Smooth muscle cell (in vitro differentiated cells): ENCODE results near the gene ZNF770. TPM values are rescaled to one million over a fixed set of nuclear protein-coding genes. Genes with fewer than 3 reads are reported as not detected.
A peak's percentile ranks its signal among the peaks of the same experiment; 100 is the strongest.

ENCODE experiments used
- DNase-seq: peaks from one replicate; lab custom pipeline; 2025; ENCODE audit not compliant: unreplicated experiment; lab: John Stamatoyannopoulos, UW
- H2AFZ ChIP-seq: fragments of 200-600 bp; sonication (generic); 2 replicates; pipeline ENCODE4 v1.6.0; 2016; ENCODE audit warnings: antibody characterized with exemption, low read depth, mild to moderate bottlenecking
- H3F3A ChIP-seq: fragments of 200-600 bp; sonication (generic); 2 replicates; pipeline ENCODE4 v1.6.0; 2017; ENCODE audit warnings: antibody characterized with exemption, low read depth
- H3K27ac ChIP-seq: fragments of 200-600 bp; sonication (generic); 2 replicates; pipeline ENCODE4 v1.5.1; 2016; ENCODE audit warnings: low read depth, mild to moderate bottlenecking
- H3K27me3 ChIP-seq: fragments of 200-600 bp; sonication (generic); 2 replicates; pipeline ENCODE4 v1.6.1; 2016; ENCODE audit warnings: low read depth, mild to moderate bottlenecking
- H3K36me3 ChIP-seq: fragments of 200-600 bp; sonication (generic); 2 replicates; pipeline ENCODE4 v1.5.1; 2016; ENCODE audit warnings: low read depth
- H3K4me1 ChIP-seq: fragments of 200-600 bp; sonication (generic); 2 replicates; pipeline ENCODE4 v1.5.1; 2016; ENCODE audit warnings: low read depth
- H3K4me2 ChIP-seq: fragments of 200-600 bp; sonication (generic); 2 replicates; pipeline ENCODE4 v1.6.0; 2016; ENCODE audit warnings: mild to moderate bottlenecking
- H3K4me3 ChIP-seq: fragments of 200-600 bp; sonication (generic); 2 replicates; pipeline ENCODE4 v1.5.1; 2016; ENCODE audit warnings: mild to moderate bottlenecking
- H3K79me2 ChIP-seq: fragments of 200-600 bp; sonication (generic); 2 replicates; pipeline ENCODE4 v1.6.0; 2016; ENCODE audit warnings: low read depth, mild to moderate bottlenecking
- H3K9ac ChIP-seq: fragments of 200-600 bp; sonication (generic); 2 replicates; pipeline ENCODE4 v1.6.0; 2016; ENCODE audit warnings: low read depth
- H3K9me3 ChIP-seq: fragments of 200-600 bp; sonication (generic); replicated peaks from 2 replicates; pipeline ENCODE4 v1.5.1; 2016; ENCODE audit warnings: low read depth
- H4K20me1 ChIP-seq: fragments of 200-600 bp; sonication (generic); 2 replicates; pipeline ENCODE4 v1.6.0; 2016; ENCODE audit warnings: low read depth
- WGBS: methylation state at CpG from one replicate; pipeline ENCODE4 v1.1.7; 2016; ENCODE audit warnings: low lambda C conversion rate; 5-methylcytosine and 5-hydroxymethylcytosine counted together
- polyA plus RNA-seq: library from polyadenylated mRNA; unstranded; fragments of >200 nt; fragmentation: Nextera tagmentation; extraction: Ambion mirVana; gene quantifications from 2 replicates; pipeline ENCODE4 v1.2.1, GENCODE V29; 2016
- total RNA-seq: library from RNA; depleted of rRNA; stranded (reverse); fragments of >200 nt; gene quantifications from 2 replicates; pipeline ENCODE4 v1.2.3, GENCODE V29; 2014
- TF ChIP-seq, protein P1 (sequence below): fragments of 200-600 bp; sonication (generic); IDR thresholded peaks from 2 replicates; pipeline ENCODE4 v1.5.1; 2017; ENCODE audit warnings: borderline replicate concordance, mild to moderate bottlenecking, antibody characterized with exemption; ENCODE audit not compliant: insufficient read depth, poor library complexity, severe bottlenecking

ZNF770 gene
- total and polyA plus RNA-seq, 2 experiments from 2014 or later: 28.7 to 32.4 TPM

DNA sequence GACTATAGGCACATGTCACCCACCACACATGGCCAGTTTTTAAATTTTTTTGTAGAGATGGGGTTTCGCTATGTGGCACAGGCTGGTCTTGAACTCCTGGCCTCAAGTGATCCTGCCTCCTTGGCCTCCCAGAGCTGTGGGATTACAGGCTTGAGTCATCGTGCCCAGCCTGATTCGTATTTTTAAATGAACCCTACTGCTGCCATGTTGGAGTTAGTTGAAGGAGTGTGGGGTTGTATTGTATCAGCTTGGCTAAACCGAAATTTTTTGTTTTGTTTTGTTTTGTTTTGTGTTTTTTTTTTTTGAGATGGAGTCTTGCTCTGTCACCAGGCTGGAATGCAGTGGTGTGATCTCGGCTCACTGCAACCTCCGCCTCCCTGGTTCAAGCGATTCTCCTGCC lies 11.8 kb upstream of the ZNF770 start:
- 93% methylated on average over 7 of the region's 7 CpGs for WGBS
- Histone ChIP-seq H3K36me3 (no peaks in the 10 kb centered on the region), H3K27ac (no peak overlapping the region)

DNA sequence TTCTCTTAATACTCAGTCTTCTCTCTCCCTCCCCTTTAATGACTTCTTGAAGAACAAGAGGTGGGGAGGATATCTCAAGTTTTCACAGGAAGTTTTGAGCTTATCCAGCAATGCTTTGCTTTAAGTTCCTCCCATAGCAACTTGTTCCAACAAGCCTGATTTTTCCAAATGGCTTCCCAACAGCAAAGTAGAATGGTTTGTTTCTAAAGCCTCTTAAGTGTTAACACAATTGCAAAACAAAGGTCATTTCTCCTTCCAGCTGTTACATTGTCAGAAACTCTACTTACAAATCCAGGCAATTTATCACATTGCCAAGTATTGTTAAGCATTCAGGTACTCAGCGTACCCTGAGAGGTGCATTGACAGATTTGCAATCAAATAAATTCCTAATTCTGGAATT lies 6.8 kb upstream of the ZNF770 start:
- Histone ChIP-seq H4K20me1 (no peaks in the 10 kb centered on the region), H3K4me3 (no peak overlapping the region), H3K9ac (no peak overlapping the region), H3K4me2 (no peak overlapping the region), H3K27ac (no peak overlapping the region), H3F3A (no peaks in the 10 kb centered on the region), H3K9me3 (no peaks in the 10 kb centered on the region), H2AFZ (no peak overlapping the region), H3K36me3 (no peaks in the 10 kb centered on the region), H3K79me2 (no peaks in the 10 kb centered on the region), H3K27me3 (no peaks in the 10 kb centered on the region), H3K4me1 (peaks cover 8% of the 10 kb centered on the region)
- TF ChIP-seq, protein P1, sequence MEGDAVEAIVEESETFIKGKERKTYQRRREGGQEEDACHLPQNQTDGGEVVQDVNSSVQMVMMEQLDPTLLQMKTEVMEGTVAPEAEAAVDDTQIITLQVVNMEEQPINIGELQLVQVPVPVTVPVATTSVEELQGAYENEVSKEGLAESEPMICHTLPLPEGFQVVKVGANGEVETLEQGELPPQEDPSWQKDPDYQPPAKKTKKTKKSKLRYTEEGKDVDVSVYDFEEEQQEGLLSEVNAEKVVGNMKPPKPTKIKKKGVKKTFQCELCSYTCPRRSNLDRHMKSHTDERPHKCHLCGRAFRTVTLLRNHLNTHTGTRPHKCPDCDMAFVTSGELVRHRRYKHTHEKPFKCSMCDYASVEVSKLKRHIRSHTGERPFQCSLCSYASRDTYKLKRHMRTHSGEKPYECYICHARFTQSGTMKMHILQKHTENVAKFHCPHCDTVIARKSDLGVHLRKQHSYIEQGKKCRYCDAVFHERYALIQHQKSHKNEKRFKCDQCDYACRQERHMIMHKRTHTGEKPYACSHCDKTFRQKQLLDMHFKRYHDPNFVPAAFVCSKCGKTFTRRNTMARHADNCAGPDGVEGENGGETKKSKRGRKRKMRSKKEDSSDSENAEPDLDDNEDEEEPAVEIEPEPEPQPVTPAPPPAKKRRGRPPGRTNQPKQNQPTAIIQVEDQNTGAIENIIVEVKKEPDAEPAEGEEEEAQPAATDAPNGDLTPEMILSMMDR: no peak
- 79% methylated on average over 1 of the region's 1 CpG for WGBS
- DNase-seq: no peak

More for the DNA sequence above, 11.8 kb upstream of the ZNF770 start:
- no peaks in the 10 kb centered on the region for H3K27me3 ChIP-seq
- TF ChIP-seq, protein P1: no peak
- no peak for DNase-seq
- H3K9me3 ChIP-seq: no peaks in the 10 kb centered on the region
- H4K20me1 ChIP-seq: no peaks in the 10 kb centered on the region
- H3K4me2 ChIP-seq: no peak overlapping the region
- H3K9ac ChIP-seq: no peak overlapping the region
- no peak overlapping the region for H3K4me3 ChIP-seq
- peaks cover 7% of the 10 kb centered on the region for H3F3A ChIP-seq
- no peaks in the 10 kb centered on the region for H3K79me2 ChIP-seq
- H3K4me1 ChIP-seq: peaks cover 5% of the 10 kb centered on the region
- H2AFZ ChIP-seq: no peak overlapping the region

DNA sequence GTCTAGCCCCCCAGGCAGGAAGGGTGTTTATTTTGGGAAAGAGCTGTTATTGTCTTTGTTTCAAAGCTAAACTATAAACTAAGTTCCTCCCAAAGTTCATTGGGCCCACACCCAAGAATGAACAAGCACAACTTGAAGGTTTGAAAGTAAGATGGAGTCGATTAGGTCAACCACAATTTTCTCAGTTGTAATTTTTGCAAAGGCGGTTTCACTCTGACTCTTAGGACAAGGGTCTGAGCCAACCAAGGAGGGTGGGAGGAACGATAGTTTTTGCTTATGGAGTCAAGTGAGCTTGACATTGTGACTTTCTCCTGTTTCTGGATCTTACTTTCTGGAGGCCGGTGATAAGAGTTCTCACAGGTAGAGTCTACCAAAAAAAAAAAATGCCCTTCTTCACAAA lies 5.8 kb upstream of the ZNF770 start:
- no peak overlapping the region for H3K27ac ChIP-seq

DNA sequence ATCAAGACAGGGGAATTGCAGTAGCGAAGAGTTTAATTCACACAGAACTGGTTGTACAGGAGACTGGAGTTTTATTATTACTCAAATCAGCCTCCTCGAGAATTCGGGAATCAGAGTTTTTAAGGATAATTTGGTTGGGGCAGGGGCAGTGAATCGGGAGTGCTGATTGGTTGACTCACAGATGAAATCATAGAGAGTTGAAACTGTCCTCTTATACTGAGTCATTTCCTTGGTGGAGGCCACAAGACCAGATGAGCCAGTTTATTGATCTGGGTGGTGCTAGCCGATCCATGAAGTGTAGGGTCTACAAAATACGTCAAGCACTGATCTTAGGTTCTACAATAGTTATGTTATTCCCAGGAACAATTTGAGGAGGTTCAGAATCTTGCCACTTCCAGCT lies 5.3 kb upstream of the ZNF770 start:
- no peak for DNase-seq
- H3K36me3 ChIP-seq: no peaks in the 10 kb centered on the region
- H3K79me2 ChIP-seq: no peaks in the 10 kb centered on the region
- TF ChIP-seq, protein P1: no peak
- no peaks in the 10 kb centered on the region for H4K20me1 ChIP-seq
- H3K27me3 ChIP-seq: no peaks in the 10 kb centered on the region
- 92% methylated on average over 6 of the region's 6 CpGs for WGBS
- no peaks in the 10 kb centered on the region for H3F3A ChIP-seq
- H3K9me3 ChIP-seq: no peaks in the 10 kb centered on the region
- no peak overlapping the region for H3K9ac ChIP-seq
- no peak overlapping the region for H3K4me2 ChIP-seq
- H3K4me1 ChIP-seq: peaks cover 8% of the 10 kb centered on the region
- H2AFZ ChIP-seq: no peak overlapping the region
- no peak overlapping the region for H3K4me3 ChIP-seq
- peak overlapping the region; percentile 35 for H3K27ac ChIP-seq

More for the DNA sequence above, 5.8 kb upstream of the ZNF770 start:
- Histone ChIP-seq H2AFZ (no peak overlapping the region), H4K20me1 (no peaks in the 10 kb centered on the region), H3K79me2 (no peaks in the 10 kb centered on the region), H3K27me3 (no peaks in the 10 kb centered on the region), H3K9ac (no peak overlapping the region), H3K4me1 (peaks cover 8% of the 10 kb centered on the region), H3F3A (no peaks in the 10 kb centered on the region), H3K4me3 (no peak overlapping the region), H3K36me3 (no peaks in the 10 kb centered on the region), H3K4me2 (no peak overlapping the region), H3K9me3 (no peaks in the 10 kb centered on the region)
- no peak for DNase-seq
- WGBS: 89% methylated on average over 4 of the region's 4 CpGs
- TF ChIP-seq, protein P1: no peak
